Stimulated activated CD4-positive, alpha-beta T cell treated with anti-CD3 and anti-CD28 coated beads, TNF-alpha, amount 100 ng/mL, for 48 hours (primary cell): ENCODE measurements around the gene TPSD1.
"Not testable (repeated sequence)": the region's sequence is repeated elsewhere in the genome, so short reads cannot be mapped to it uniquely, and the experiment has no call there.

ENCODE experiments used
- DNase-seq, 3 donors: peaks; one replicate each; pipeline ENCODE4 v3.0.0-alpha.2; 2020; ENCODE audit warnings: low read depth in 3 of 3

Gene TPSD1

GRCh38 chr16:1281517-1281916 is 25.6 kb downstream of the TPSD1 start:
- DNase-seq, result no peak

GRCh38 chr16:1282324-1282973 is 26.6 kb downstream of the TPSD1 start:
- no peak for DNase-seq

DNA sequence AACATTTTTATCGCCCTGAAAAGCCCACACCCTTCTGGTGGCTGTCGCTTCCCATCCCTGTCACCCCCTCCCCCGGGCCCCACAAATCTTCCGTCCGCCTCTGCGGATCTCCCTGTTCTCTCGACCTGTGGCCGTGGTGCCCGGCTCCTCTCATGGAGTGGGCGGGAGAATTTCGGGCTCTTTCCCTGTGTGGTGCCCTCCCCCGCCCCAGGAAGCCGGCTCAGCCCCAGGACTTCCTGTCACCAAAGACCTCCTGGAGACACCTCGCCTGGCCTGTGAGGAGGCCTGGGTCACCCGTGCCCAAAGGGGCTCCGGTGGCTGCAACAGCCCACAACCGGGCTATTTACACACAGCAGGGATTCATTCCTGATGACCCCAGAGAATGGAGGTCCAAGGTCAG is 27.4 kb downstream of the TPSD1 start:
- no peak for DNase-seq

DNA sequence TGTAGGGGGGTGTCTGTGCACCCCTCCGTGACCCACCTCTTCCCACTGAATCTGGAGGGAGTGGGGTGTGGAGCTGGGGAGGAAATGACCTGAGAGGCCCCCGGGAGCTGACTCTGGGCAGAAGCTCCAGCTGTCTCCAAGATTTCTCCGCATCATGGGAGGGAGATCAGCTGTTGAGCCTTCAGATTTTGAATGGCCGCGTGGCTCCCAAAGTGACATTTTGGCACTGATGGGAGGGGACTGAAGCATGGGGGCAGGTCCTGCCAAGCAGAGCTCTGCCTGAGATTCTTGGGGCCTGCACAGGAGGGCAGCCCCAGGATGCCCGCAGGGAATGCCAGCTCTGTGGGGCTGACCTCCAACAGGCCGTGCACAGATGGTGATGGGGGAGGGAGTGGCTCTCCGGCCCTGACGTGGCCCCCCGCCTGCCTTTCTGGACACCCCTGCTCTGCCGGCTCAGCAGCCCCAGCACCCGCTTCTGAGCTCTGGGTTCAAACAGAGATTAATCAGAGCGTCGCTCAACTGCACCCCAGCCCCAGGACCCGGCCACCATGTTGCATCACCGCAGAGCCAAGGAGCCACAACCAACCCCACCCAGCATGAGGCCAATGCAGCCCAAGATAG is 28.2 kb downstream of the TPSD1 start:
- DNase-seq, result no peak

DNA sequence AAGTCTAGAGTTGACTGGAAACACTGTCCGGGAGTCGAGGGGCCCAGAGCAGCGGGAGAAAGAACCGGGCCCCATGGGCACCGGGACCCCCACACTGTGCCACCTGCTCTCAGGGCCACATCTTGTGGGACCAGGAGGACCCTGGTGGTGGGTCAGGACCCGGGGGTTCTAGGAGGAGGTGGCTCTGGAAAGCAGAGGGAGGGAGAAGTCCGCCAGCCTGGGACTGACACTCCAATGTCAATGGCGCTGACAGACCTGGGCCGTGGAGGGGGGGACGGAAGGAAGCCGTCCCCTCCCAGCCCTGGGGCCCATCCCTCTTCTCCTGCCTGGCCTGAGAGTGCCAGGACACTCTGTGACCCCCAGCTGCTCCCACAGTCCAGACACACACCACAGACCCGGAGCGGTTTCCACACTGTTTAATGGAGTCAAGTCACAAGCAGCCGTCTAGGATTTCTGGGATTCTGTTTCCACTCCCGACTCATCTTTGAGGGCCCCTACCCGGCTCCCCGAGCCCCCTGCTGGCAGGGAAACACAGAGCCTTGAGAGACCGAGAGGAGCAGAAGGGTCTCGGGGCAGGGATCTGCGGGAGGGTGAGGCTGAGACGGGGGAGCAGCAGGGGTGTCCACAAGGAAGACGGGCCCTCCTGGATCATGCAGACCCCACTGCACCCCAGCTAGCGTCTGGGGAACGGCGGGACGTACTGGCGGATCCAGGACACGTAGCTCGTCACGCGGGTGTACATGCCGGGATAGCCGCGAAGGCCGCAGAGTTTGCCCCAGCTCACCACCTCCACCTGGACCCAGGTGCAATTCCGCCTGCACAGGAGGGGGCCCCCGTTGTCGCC is 30.0 kb downstream of the TPSD1 start:
- no peak for DNase-seq

- DNase-seq, result no peak
Observed at GRCh38 chr16:1286513-1287094, 30.7 kb downstream of the TPSD1 start.

GRCh38 chr16:1287982-1288670 is 32.3 kb downstream of the TPSD1 start:
- DNase-seq, result no peak

DNA sequence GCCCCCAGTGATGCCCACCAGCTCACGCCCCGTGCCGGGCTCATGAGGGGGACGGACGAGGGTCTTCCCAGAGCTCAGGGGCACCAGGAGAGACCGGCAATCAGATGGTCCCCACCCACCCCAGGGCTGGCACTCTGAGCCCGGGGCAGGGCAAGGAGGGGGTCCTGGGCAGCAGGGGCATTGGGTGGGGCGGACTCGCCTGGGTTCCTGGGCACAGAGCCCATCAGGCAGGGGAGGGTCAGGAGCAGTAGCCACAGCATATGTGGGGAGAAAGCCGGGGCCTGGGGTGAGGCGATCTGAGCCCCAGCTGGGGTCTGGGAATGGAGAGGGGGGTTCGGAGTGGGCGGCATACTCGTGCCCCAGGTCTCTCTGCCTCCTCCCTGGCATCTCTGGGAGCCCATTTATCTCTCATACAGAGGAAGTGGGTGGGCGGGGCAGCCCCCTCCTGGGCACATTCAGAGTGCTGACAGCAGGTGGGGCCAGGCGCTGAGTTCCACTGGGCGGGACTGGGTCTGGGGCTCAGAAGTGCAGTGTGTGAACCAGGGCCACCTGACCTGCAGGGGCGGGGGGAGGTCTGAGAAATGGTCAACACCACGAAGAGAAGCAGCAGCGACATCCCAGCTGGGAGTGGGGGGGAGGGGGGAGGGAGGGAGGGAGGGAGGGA is 33.1 kb downstream of the TPSD1 start:
- no peak for DNase-seq

GRCh38 chr16:1289477-1289866 is 33.6 kb downstream of the TPSD1 start:
- no peak for DNase-seq

DNA sequence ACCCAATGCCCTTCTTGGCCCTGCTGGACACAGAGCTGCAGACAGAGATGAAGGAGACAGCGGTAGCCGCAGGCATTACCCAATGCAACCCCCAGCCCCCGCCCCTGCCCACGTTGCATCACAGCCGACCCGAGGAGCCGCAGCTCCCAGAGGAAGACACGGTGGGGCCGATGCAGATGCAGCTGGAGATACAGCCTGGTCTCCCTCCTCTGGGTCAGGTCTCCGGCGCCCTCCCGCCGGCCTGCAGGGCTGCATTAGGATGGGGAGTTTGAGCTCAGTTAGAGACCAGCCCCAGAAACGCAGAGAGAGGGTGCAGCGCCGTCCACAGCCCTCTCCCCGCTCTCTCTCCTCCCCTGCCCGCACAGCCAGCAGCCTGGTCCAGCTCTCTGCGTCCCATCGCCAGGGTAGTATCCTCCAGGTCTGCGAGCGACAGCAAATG is 34.2 kb downstream of the TPSD1 start:
- no peak for DNase-seq

DNA sequence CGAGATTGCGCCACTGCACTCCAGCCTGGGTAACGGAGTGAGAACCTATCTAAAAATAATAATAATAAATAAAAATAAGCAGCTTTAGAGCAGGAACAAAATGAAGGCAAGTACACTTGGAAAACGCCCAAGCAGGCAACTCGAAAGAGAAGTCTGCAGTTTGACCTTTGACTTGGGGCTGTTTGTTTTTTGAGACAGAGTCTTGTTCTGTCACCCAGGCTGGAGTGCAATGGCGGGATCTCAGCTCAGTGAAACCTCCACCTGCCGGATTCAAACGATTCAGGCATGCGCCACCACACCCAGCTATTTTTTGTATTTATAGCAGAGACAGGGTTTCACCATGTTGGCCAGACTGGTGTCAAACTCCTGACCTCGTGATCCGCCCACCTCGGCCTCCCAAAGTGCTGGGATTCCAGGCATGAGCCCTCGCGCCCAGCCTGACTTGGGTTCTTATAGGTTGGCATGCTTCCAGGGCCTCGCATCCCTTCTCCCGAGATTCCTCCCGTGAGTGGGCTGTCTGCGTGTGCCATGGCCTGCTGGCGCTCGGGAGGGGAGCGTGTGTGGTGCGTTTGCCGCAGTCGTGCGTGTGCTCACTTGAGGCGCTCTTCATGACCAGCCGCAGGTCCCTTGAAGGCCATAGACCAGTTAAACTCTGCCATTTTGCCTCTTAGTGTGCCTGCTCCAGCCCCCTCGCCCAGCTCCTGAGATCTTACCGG is 35.1 kb downstream of the TPSD1 start:
- DNase-seq, result no peak

- no peak for DNase-seq
Observed at GRCh38 chr16:1291576-1291974, 35.7 kb downstream of the TPSD1 start.

- DNase-seq, result not testable (repeated sequence)
Observed at GRCh38 chr16:1292208-1292607, 36.3 kb downstream of the TPSD1 start.

- not testable (repeated sequence) for DNase-seq
Observed at GRCh38 chr16:1292808-1293207, 36.9 kb downstream of the TPSD1 start.

DNA sequence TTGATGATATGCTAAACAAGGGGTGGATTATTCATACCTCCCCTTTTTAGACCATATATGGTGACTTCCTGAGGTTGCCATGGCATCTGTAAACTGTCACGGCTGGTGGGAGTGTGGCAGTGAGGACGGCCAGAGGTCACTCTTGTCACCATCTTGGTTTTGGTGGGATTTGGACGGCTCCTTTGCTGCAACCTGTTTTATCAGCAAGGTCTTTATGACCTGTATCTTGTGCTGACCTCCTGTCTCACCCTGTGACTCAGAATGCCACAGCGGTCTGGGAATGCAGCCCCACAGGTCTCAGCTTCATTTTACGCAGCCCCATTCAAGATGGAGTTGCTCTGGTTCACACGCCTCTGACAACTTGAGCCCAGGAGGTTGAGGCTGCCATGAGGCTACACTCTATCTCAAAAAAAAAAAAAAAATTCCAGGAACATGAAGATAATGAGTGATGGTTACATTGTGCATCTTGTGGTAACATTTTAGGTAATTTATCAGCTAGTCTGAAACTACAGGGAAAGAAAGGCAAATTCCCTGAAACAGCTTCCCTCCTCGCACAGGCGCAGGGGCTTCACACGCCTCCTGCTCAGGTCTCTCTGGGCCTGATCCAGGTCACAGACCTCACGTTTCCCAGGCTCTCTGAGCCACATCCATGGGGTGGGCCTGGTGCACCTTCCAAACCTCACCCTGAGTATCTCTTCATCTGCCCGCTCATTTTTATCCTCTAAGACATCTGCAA is 38.2 kb downstream of the TPSD1 start:
- no peak for DNase-seq

DNA sequence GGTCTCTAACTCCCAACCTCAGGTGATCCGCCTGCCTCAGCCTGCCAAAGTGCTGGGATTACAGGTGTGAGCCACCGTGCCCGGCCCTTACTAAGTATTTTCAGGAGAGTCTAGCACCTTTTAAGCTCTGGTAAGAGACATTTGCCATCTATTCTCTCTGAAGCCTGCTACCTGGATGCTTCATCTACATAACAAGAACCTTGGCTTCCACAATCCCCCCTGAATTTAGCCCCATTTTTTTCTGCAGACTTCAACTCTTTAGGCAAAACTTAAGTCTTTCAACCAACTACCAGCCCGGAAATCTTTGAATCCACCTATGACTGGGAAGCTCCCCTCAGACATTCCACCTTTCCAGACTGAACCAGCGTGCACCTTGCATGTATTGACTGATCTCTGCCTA is 39.6 kb downstream of the TPSD1 start:
- no peak for DNase-seq

DNA sequence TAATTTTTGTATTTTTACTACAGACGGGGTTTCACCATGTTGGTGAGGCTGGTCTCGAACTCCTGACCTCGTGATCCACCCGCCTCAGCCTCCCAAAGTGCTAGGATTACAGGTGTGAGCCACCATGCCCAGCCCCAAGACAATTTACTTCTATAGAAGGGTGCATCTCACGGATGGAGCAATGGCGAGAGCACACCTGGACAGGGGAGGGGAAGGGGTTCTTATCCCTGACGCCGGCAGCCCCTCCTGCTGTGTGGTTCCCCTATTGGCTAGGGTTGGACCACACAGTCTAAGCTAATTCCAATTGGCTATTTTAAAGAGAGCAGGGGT is 40.8 kb downstream of the TPSD1 start:
- not testable (repeated sequence) for DNase-seq

- peak in 1 of 3 donors; percentile 18 for DNase-seq
Observed at GRCh38 chr16:1297018-1297696, 41.3 kb downstream of the TPSD1 start.

DNA sequence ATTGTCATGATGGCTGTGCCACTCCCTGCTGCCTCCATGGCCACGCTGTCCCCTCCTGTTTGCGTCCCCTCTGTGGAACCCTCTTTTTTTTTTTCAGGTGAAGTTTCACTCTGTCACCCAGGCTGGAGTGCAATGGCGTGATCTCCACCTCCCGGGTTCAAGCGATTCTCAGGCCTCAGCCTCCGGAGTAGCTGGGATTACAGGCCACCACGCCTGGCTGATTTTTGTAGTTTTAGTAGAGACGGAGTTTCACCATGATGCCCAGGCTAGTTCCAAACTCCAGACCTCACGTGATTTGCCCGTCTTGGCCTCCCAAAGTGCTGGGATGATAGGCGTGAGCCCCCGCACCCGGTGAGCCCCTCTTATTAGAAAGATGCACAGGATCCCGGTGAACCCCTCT is 42.5 kb downstream of the TPSD1 start:
- no peak for DNase-seq
